Endothelial cell of umbilical vein (primary cell): ENCODE data around the gene LMAN2L. TPM values are rescaled to one million over a fixed set of nuclear protein-coding genes. Genes with fewer than 3 reads are reported as not detected.
A peak's percentile ranks its signal among the peaks of the same experiment; 100 is the strongest.

ENCODE experiments used
- BruUV-seq: library from RNA; stranded (reverse); fragments of 400-500 nt; replicated peaks from 2 replicates; lab custom pipeline; 2021; lab: Mats Ljungman, UMichigan
- CTCF ChIA-PET: fragments of 300-600, 350-600 bp; sonication (Branson Sonifier 250); formaldehyde crosslinking; loops from one replicate; lab custom pipeline; 2021; ENCODE audit warnings: antibody characterized with exemption, inconsistent platforms; lab: Charles Lee
- POLR2A ChIA-PET: fragments of 300-600, 350-600 bp; sonication (Branson Sonifier 250); formaldehyde crosslinking; loops from one replicate; lab custom pipeline; 2021; ENCODE audit warnings: antibody characterized with exemption, inconsistent platforms; lab: Charles Lee
- DNase-seq: peaks from one replicate; pipeline ENCODE4 v3.0.0-alpha.2; 2011; ENCODE audit warnings: low read depth, low spot score
- FAIRE-seq: peaks from 2 replicates; lab custom pipeline; 2011; peaks lifted over from hg19 to GRCh38; lab: Jason Lieb, UNC
- H2AFZ ChIP-seq: 2 replicates; pipeline ENCODE4 v1.6.0; 2012; ENCODE audit warnings: low read depth, low read length, control low read depth, inconsistent platforms
- H3K27ac ChIP-seq: 2 replicates; pipeline ENCODE4 v1.5.1; 2011; ENCODE audit warnings: low read depth, mild to moderate bottlenecking, control low read depth, low read length, moderate library complexity; ENCODE audit not compliant: insufficient read depth
- H3K27me3 ChIP-seq, 2 experiments: 2 replicates each; pipeline versions ENCODE4 v1.6.0 to v1.6.1; 2011; ENCODE audit warnings: low read length in 2 of 2, mixed read lengths in 1 of 2; ENCODE audit not compliant: control insufficient read depth in 2 of 2, insufficient read depth in 2 of 2
- H3K36me3 ChIP-seq, 2 experiments: 2 replicates in 1 of 2; 3 replicates in 1 of 2; pipeline ENCODE4 v1.5.1; 2011; ENCODE audit warnings: low read length in 2 of 2, mild to moderate bottlenecking in 1 of 2, moderate library complexity in 1 of 2; ENCODE audit not compliant: control insufficient read depth in 2 of 2, insufficient read depth in 2 of 2; ENCODE audit errors: extremely low read depth in 1 of 2
- H3K4me1 ChIP-seq: 3 replicates; pipeline ENCODE4 v1.5.1; 2011; ENCODE audit warnings: mild to moderate bottlenecking, low read length; ENCODE audit not compliant: control insufficient read depth, insufficient read depth; ENCODE audit errors: extremely low read depth
- H3K4me2 ChIP-seq: 2 replicates; pipeline ENCODE4 v1.6.1; 2011; ENCODE audit warnings: low read length, control low read depth, mixed read lengths; ENCODE audit not compliant: insufficient read depth
- H3K4me3 ChIP-seq, 3 experiments: fragments of 200-600 bp in 1 of 3; sonication (generic), shearing (Covaris generic) in 1 of 3; replicated peaks in 1 of 3; 2 replicates each; pipeline ENCODE4 v1.5.1; 2011 to 2016; ENCODE audit warnings: control low read depth in 3 of 3, low read length in 3 of 3, mild to moderate bottlenecking in 2 of 3, inconsistent platforms in 1 of 3, low read depth in 1 of 3, moderate library complexity in 1 of 3; ENCODE audit not compliant: insufficient read depth in 1 of 3
- H3K79me2 ChIP-seq: 2 replicates; pipeline ENCODE4 v1.6.0; 2012; ENCODE audit warnings: low read length, inconsistent platforms; ENCODE audit not compliant: control insufficient read depth, insufficient read depth
- H3K9ac ChIP-seq: replicated peaks from 2 replicates; pipeline ENCODE3; 2011; ENCODE audit warnings: low read length, control low read depth; ENCODE audit not compliant: insufficient read depth; ENCODE audit errors: extremely low read depth
- H3K9me1 ChIP-seq: replicated peaks from 3 replicates; pipeline ENCODE4 v1.6.0; 2011; ENCODE audit warnings: mild to moderate bottlenecking, low read length; ENCODE audit not compliant: control insufficient read depth, insufficient read depth; ENCODE audit errors: extremely low read depth
- H3K9me3 ChIP-seq: replicated peaks from 2 replicates; pipeline ENCODE4 v1.5.1; 2012; ENCODE audit warnings: low read length, inconsistent platforms; ENCODE audit not compliant: control insufficient read depth, insufficient read depth
- H4K20me1 ChIP-seq: replicated peaks from 2 replicates; pipeline ENCODE3; 2011; ENCODE audit warnings: mild to moderate bottlenecking, low read length; ENCODE audit not compliant: control insufficient read depth, insufficient read depth; ENCODE audit errors: extremely low read depth
- CTCF ChIP-seq, 2 donors: IDR thresholded peaks; 1 replicate in 1 of 2; 2 replicates in 1 of 2; pipeline ENCODE4 v1.5.1; 2011; ENCODE audit warnings: low read length in 2 of 2, mild to moderate bottlenecking in 2 of 2, moderate library complexity in 2 of 2, control low read depth in 1 of 2, inconsistent platforms in 1 of 2, low read depth in 1 of 2; ENCODE audit not compliant: insufficient read depth in 1 of 2; ENCODE audit errors: extremely low read depth in 1 of 2
- EZH2 ChIP-seq: IDR thresholded peaks from 2 replicates; pipeline ENCODE4 v1.6.1; 2012; ENCODE audit warnings: borderline replicate concordance, low read depth, mild to moderate bottlenecking, moderate library complexity, low read length, inconsistent platforms; ENCODE audit not compliant: severe bottlenecking
- FOS ChIP-seq: IDR thresholded peaks from 2 replicates; pipeline ENCODE4 v1.6.1; 2011; ENCODE audit warnings: mild to moderate bottlenecking, low read length, moderate library complexity, borderline replicate concordance; ENCODE audit not compliant: insufficient read depth
- GATA2 ChIP-seq: IDR thresholded peaks from 2 replicates; pipeline ENCODE4 v1.7.0; 2011; ENCODE audit warnings: low read depth, mild to moderate bottlenecking, moderate library complexity, mixed read lengths, low read length; ENCODE audit not compliant: insufficient read length, insufficient read depth
- JUN ChIP-seq: IDR thresholded peaks from 2 replicates; pipeline ENCODE4 v1.6.1; 2011; ENCODE audit warnings: borderline replicate concordance, low read depth; ENCODE audit not compliant: insufficient read length, insufficient read depth
- MYC ChIP-seq: IDR thresholded peaks from one replicate; pipeline ENCODE4 v1.6.1; 2011; ENCODE audit warnings: mild to moderate bottlenecking, low read depth, low read length
- POLR2A ChIP-seq: IDR thresholded peaks from 2 replicates; pipeline ENCODE4 v1.6.1; 2012; ENCODE audit warnings: low read depth, mild to moderate bottlenecking, control low read depth, low read length
- POLR2AphosphoS5 ChIP-seq: IDR thresholded peaks from 2 replicates; pipeline ENCODE4 v1.6.1; 2012; ENCODE audit warnings: low read depth, mild to moderate bottlenecking, control low read depth, low read length, moderate library complexity; ENCODE audit not compliant: insufficient read depth
- dilution Hi-C: fragments of 300-500 bp; cut with MboI; formaldehyde crosslinking; loops from one replicate; pipeline ENCODE4 v1.15.0; 2019; ENCODE audit warnings: low sequenced_read_pairs; ENCODE audit not compliant: extremely low pct_ligation_motif_present
- intact Hi-C: fragments of 100-400 bp; cut with micrococcal nuclease; formaldehyde crosslinking; loops from one replicate; pipeline ENCODE4 v1.10.0; 2022
- polyA plus RNA-seq, 4 experiments: library from polyadenylated mRNA; depleted of rRNA in 3 of 4; stranded (reverse) in 3 of 4; unstranded in 1 of 4; fragments of >200 nt; gene quantifications; 2 replicates each; pipeline versions ENCODE4 v1.2.1 to v1.2.3, GENCODE V29; 2011 to 2012; ENCODE audit warnings: missing spikeins in 1 of 4
- total RNA-seq: library from RNA; stranded (reverse); gene quantifications from 2 replicates; pipeline ENCODE4 v1.2.3, GENCODE V29; 2021
- TF ChIP-seq, protein P1 (sequence below): IDR thresholded peaks from 2 replicates; pipeline ENCODE4 v1.6.1; 2011; ENCODE audit not compliant: insufficient read depth, insufficient read length

Gene LMAN2L
- total and polyA plus RNA-seq, 2 donors (not counting 3 experiments of a cell fraction or from before 2014, with no cell fraction given): 15.4 to 20.5 TPM

- CTCF ChIA-PET: no interaction called here
- no peak for DNase-seq
- Histone ChIP-seq H3K4me1 (no peaks in the 10 kb centered on the region), H3K27ac (no peak overlapping the region), H3K9me3 (no peaks in the 10 kb centered on the region), H4K20me1 (no peaks in the 10 kb centered on the region), H3K9me1 (no peaks in the 10 kb centered on the region), H3K79me2 (no peaks in the 10 kb centered on the region), H3K4me3 (no peak overlapping the region), H3K4me2 (no peak overlapping the region), H2AFZ (no peak overlapping the region), H3K27me3 (peaks cover 0 to 4% of the 10 kb centered on the region in 2 experiments), H3K36me3 (no peaks in the 10 kb centered on the region), H3K9ac (no peak overlapping the region)
- dilution Hi-C loops (no loop called here), intact Hi-C loops (no loop called here)
- no TSS peak for BruUV-seq
- FAIRE-seq: peak; percentile 12
- TF ChIP-seq FOS: no peak
- TF ChIP-seq, protein P1, sequence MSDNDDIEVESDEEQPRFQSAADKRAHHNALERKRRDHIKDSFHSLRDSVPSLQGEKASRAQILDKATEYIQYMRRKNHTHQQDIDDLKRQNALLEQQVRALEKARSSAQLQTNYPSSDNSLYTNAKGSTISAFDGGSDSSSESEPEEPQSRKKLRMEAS: no peak
- no peak for TF ChIP-seq MYC
- TF ChIP-seq JUN: no peak
- no peak for TF ChIP-seq POLR2A
- no peak for TF ChIP-seq EZH2
- no peak for TF ChIP-seq POLR2AphosphoS5
- TF ChIP-seq CTCF (IDR thresholded peaks at IDR 0.05; ENCODE audit: extremely low read depth in 1 of 2, insufficient read depth in 1 of 2, low read depth in 1 of 2, low read length in 2 of 2): no peak
- no peak for TF ChIP-seq GATA2
- POLR2A ChIA-PET: no interaction called here
These were observed 13.9 kb upstream of the LMAN2L start for GRCh38 chr2:96753661-96754282.
